Dermis blood vessel endothelial cell (primary cell): Measurements from ENCODE around the gene PHLDA2. TPM values are rescaled to one million over a fixed set of nuclear protein-coding genes. Genes with fewer than 3 reads are reported as not detected.

Experiments used
- DNase-seq: peaks from one replicate; pipeline ENCODE4 v3.0.0; 2010
- total RNA-seq: library from RNA; depleted of rRNA; stranded (reverse); fragments of >200 nt; gene quantifications from 2 replicates; pipeline ENCODE4 v1.2.3, GENCODE V29; 2014

The PHLDA2 gene
- total RNA-seq, 1 donor from 2014 or later, result 0.51 TPM

- no peak for DNase-seq
Observed at GRCh38 chr11:2881076-2881980, 47.9 kb downstream of the PHLDA2 start.

GRCh38 chr11:2880646-2881045 lies 48.6 kb downstream of the PHLDA2 start:
- no peak for DNase-seq

- no peak for DNase-seq
Observed at GRCh38 chr11:2878782-2879181, 50.4 kb downstream of the PHLDA2 start.

Other genes with a start within 250 kb of the PHLDA2 start
- 0.70 and 1.5 TPM in 2 replicates for gene KCNQ1OT1, start 229.4 kb downstream of the PHLDA2 start, total RNA-seq
- 37.2 and 53.8 TPM in 2 replicates for gene CDKN1C, start 43.6 kb downstream of the PHLDA2 start, total RNA-seq
- gene NAP1L4, start 62.9 kb upstream of the PHLDA2 start, total RNA-seq, result 132 and 165 TPM in 2 replicates
- gene CARS1, start 128.0 kb upstream of the PHLDA2 start, total RNA-seq, result 40.7 and 46.0 TPM in 2 replicates
- 74.9 and 110 TPM in 2 replicates for gene OSBPL5, start 235.9 kb upstream of the PHLDA2 start, total RNA-seq